ENCODE measurements around the gene FAM117B.

DNA sequence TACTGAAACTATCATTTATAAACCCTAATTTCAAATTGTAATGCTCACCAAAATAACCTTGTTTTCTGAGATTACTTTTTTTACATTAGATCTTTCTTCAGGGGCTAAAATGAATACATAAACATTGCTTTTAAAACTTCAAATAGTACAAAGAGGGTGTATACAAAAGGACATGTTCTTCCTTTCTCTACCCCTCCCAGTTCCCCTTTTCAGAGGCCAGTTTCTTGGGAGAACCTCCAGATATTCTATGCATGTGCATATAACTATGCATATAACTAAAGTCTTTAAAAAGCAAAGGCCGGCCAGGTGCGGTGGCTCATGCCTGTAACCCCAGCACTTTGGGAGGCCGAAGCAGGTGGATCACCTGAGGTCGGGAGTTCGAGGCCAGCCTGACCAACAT is 10.6 kb upstream of the FAM117B start:
- TF ChIP-seq CTCF (conservative IDR thresholded peaks at IDR 0.05; ENCODE audit: low read depth, low read length) (no peak), EZH2 (IDR thresholded peaks at IDR 0.05; ENCODE audit: borderline replicate concordance, low read depth, low read length, poor library complexity, severe bottlenecking) (no peak)

All from A673 (cell line).